PC-9 (cell line): ENCODE results near the gene TM4SF5. TPM values are rescaled to one million over a fixed set of nuclear protein-coding genes. Genes with fewer than 3 reads are reported as not detected.

Experiments
- BruUV-seq: library from RNA; stranded (reverse); fragments of 400-500 nt; replicated peaks from 2 replicates; lab custom pipeline; 2021; lab: Mats Ljungman, UMichigan
- CTCF ChIA-PET: fragments of 300-600 bp; sonication (Branson Sonifier 250); formaldehyde crosslinking; loops from one replicate; lab custom pipeline; 2022; ENCODE audit warnings: antibody characterized with exemption; lab: Charles Lee
- POLR2A ChIA-PET: fragments of 300-600 bp; sonication (Branson Sonifier 250); formaldehyde crosslinking; loops from one replicate; lab custom pipeline; 2022; ENCODE audit warnings: antibody characterized with exemption; ENCODE audit not compliant: unreplicated experiment; lab: Charles Lee
- DNase-seq, 2 experiments: peaks; one replicate each; pipeline versions ENCODE4 v3.0.0 to v3.0.0-alpha.2; 2015 to 2022; ENCODE audit warnings: mixed read lengths in 1 of 2
- H2AFZ ChIP-seq: fragments of 200-600 bp; sonication (generic); 2 replicates; pipeline ENCODE4 v1.8.1; 2017; ENCODE audit warnings: antibody characterized with exemption
- H3F3A ChIP-seq: fragments of 200-600 bp; sonication (generic); 2 replicates; pipeline ENCODE4 v1.8.1; 2017; ENCODE audit warnings: antibody characterized with exemption, mild to moderate bottlenecking, low read depth; ENCODE audit not compliant: insufficient read depth
- H3K27ac ChIP-seq: fragments of 200-600 bp; sonication (generic); 2 replicates; pipeline ENCODE4 v1.6.1; 2016; ENCODE audit warnings: mixed run types
- H3K27me3 ChIP-seq: fragments of 200-600 bp; sonication (generic); 2 replicates; pipeline ENCODE4 v1.6.1; 2016; ENCODE audit warnings: low read depth, mixed run types; ENCODE audit not compliant: insufficient read depth
- H3K36me3 ChIP-seq: fragments of 200-600 bp; sonication (generic); 2 replicates; pipeline ENCODE4 v1.6.1; 2016; ENCODE audit warnings: low read depth, mixed run types
- H3K4me1 ChIP-seq: fragments of 200-600 bp; sonication (generic); replicated peaks from 2 replicates; pipeline ENCODE4 v1.6.1; 2016; ENCODE audit warnings: mixed run types; ENCODE audit not compliant: insufficient read depth
- H3K4me2 ChIP-seq: fragments of 200-600 bp; sonication (generic); 2 replicates; pipeline ENCODE4 v1.6.1; 2017; ENCODE audit warnings: mixed run types
- H3K4me3 ChIP-seq: fragments of 200-600 bp; sonication (generic); 2 replicates; pipeline ENCODE4 v1.6.1; 2016; ENCODE audit warnings: mixed run types
- H3K79me2 ChIP-seq: fragments of 200-600 bp; sonication (generic); 2 replicates; pipeline ENCODE4 v1.6.1; 2017; ENCODE audit warnings: low read depth, mixed run types
- H3K9me2 ChIP-seq: fragments of 200-600 bp; sonication (generic); 2 replicates; pipeline ENCODE4 v1.8.1; 2017; ENCODE audit warnings: mild to moderate bottlenecking; ENCODE audit not compliant: insufficient read depth
- H3K9me3 ChIP-seq: fragments of 200-600 bp; sonication (generic); 2 replicates; pipeline ENCODE4 v1.8.1; 2016; ENCODE audit warnings: low read depth; ENCODE audit not compliant: insufficient read depth
- H4K20me1 ChIP-seq: fragments of 200-600 bp; sonication (generic); 2 replicates; pipeline ENCODE4 v1.8.1; 2017; ENCODE audit not compliant: insufficient read depth
- EZH2 ChIP-seq: fragments of 200-600 bp; sonication (generic); IDR thresholded peaks from 2 replicates; pipeline ENCODE4 v1.8.0; 2017; ENCODE audit warnings: antibody characterized with exemption, low read depth
- intact Hi-C: fragments of 100-400 bp; cut with micrococcal nuclease; formaldehyde crosslinking; loops from one replicate; pipeline ENCODE4 v1.10.0; 2022; ENCODE audit not compliant: unreplicated experiment
- total RNA-seq: library from RNA; stranded (reverse); gene quantifications from 2 replicates; pipeline ENCODE4 v1.2.3, GENCODE V29; 2021
- TF ChIP-seq, protein P1 (sequence below): fragments of 200-600 bp; sonication (generic); conservative IDR thresholded peaks from 2 replicates; pipeline ENCODE4 v1.6.1; 2017; ENCODE audit warnings: mixed run types, antibody characterized with exemption, mild to moderate bottlenecking, moderate library complexity

The TM4SF5 gene
- total RNA-seq, 1 experiment from 2014 or later: not detected

DNA sequence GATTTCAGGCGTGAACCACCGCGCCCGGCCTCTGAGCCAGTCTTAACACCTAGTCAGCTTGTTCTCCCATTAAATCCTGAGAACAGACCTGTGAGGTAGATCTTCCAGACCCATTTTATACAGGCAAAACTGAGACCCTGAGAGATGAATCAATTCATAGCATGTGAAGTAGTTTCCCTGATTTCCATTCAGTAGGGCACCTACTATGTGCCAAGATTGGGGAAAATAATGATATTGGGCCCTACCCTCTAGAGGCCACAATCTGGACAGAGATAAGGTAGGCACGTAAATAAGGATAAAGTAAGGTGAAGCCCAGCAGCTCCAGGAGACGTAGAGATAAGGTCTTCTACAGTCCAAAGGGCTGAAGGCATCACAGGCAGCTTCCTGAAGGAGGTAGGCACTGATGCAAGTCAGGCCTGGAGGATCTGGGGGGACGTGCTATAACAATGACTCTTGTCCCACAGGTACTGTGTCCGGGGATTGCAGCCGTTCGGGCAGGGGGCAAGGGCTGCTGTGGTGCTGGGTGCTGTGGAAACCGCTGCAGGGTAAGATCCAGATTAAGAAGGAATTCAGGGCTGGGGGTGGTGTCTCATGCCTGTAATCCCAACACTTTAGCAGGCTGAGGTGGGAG is 8.8 kb downstream of the TM4SF5 start:
- Histone ChIP-seq H3K4me3 (no peak overlapping the region), H3K4me1 (peaks cover 9% of the 10 kb centered on the region; the same call in 1 of the 2 replicates), H3K27ac (no peak overlapping the region), H3K79me2 (no peaks in the 10 kb centered on the region), H3K9me3 (no peaks in the 10 kb centered on the region), H3K9me2 (no peaks in the 10 kb centered on the region), H3K27me3 (no peaks in the 10 kb centered on the region), H3K4me2 (no peak overlapping the region), H3F3A (0 out of 2 replicates have a peak, but pooled peaks cover 5% of the 10 kb centered on the region), H2AFZ (no peak overlapping the region), H4K20me1 (no peaks in the 10 kb centered on the region), H3K36me3 (no peaks in the 10 kb centered on the region)
- intact Hi-C loops: no loop called here
- ChIA-PET POLR2A (no interaction called here), CTCF (interaction anchor here (0.8 kb wide), 1 partner anchor 214 kb away, joined by 3 read pairs; no protein-coding TSS in a partner anchor)
- BruUV-seq: no TSS peak
- TF ChIP-seq EZH2: no peak
- TF ChIP-seq, protein P1, sequence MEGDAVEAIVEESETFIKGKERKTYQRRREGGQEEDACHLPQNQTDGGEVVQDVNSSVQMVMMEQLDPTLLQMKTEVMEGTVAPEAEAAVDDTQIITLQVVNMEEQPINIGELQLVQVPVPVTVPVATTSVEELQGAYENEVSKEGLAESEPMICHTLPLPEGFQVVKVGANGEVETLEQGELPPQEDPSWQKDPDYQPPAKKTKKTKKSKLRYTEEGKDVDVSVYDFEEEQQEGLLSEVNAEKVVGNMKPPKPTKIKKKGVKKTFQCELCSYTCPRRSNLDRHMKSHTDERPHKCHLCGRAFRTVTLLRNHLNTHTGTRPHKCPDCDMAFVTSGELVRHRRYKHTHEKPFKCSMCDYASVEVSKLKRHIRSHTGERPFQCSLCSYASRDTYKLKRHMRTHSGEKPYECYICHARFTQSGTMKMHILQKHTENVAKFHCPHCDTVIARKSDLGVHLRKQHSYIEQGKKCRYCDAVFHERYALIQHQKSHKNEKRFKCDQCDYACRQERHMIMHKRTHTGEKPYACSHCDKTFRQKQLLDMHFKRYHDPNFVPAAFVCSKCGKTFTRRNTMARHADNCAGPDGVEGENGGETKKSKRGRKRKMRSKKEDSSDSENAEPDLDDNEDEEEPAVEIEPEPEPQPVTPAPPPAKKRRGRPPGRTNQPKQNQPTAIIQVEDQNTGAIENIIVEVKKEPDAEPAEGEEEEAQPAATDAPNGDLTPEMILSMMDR: no peak
- DNase-seq: no peak

DNA sequence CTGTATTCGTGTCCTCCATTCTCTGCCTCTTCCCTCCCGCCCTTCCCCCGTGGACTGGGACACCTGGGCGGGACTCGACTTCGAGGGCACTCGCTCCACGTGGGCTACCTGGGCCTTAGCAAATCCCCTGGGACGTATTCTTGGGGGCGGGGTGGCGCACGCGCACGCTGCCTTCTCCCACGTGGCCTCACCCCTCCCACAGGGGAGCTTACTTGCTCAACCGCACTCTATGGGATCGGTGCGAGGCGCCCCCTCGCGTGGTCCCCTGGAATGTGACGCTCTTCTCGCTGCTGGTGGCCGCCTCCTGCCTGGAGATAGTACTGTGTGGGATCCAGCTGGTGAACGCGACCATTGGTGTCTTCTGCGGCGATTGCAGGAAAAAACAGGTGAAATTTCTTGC is 11.0 kb downstream of the TM4SF5 start:
- Histone ChIP-seq H3K27me3 (no peaks in the 10 kb centered on the region), H3K79me2 (no peaks in the 10 kb centered on the region)
- intact Hi-C loops: no loop called here

DNA sequence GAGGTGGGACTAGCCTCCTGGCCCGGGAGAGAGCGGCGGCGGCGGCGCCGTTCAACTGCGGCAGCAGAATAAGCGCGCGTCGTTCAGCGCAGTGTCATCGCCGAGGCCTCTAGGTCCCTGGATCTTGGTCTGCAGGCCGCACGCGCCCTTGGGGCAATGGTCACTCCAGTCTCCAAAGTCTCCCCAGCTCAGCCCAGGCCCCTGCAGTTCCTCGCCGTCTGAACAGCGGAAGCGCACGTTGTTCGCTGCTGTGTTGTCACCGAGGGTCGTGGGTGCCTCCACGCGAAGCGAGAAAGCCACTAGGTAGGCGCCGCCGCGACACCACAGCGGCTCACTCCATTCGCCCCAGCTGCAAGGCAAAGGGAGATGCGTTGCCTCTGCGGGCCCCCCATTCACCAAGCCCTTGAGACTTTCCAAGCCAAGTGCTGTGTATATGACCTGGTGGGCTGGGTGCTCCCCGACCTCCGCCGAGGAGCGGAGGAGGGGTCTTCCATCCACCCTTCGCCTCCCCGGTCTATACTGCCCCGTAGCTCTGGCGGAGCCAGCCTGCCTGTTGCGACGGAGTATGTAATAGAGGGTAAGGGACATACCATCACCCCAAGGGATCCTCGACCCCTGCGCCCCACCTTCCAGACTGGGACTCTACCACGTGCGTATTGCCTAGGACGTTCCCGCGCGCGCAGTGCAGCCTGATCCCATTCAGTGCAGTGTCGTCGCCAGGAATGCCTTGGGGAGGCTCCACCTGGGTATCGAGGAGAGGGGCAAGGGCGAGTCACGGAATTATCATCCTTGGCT is 13.8 kb downstream of the TM4SF5 start:
- intact Hi-C loops: no loop called here
- Histone ChIP-seq H4K20me1 (no peaks in the 10 kb centered on the region), H3K4me2 (no peak overlapping the region), H3K36me3 (no peaks in the 10 kb centered on the region), H3K27ac (no peak overlapping the region), H3F3A (peaks cover 18% of the 10 kb centered on the region; the same call in 1 of the 2 replicates), H3K9me2 (no peaks in the 10 kb centered on the region), H2AFZ (no peak overlapping the region), H3K4me1 (peaks cover 16% of the 10 kb centered on the region), H3K27me3 (no peaks in the 10 kb centered on the region), H3K79me2 (peaks cover 15% of the 10 kb centered on the region; the same call in 1 of the 2 replicates), H3K9me3 (no peaks in the 10 kb centered on the region), H3K4me3 (no peak overlapping the region)
- TF ChIP-seq, protein P1: no peak
- no peak for TF ChIP-seq EZH2
- no TSS peak for BruUV-seq
- ChIA-PET CTCF (interaction anchor here (0.5 kb wide), 1 partner anchor 127 kb away, joined by 3 read pairs; no protein-coding TSS in a partner anchor), POLR2A (no interaction called here)
- no peak for DNase-seq

More for the DNA sequence above, 11.0 kb downstream of the TM4SF5 start:
- H3K9me2 ChIP-seq: no peaks in the 10 kb centered on the region
- no peak overlapping the region for H3K27ac ChIP-seq
- no peak overlapping the region for H3K4me3 ChIP-seq
- peaks cover 13% of the 10 kb centered on the region for H3K4me1 ChIP-seq
- BruUV-seq: no TSS peak
- no peak for TF ChIP-seq EZH2
- TF ChIP-seq, protein P1: no peak
- peaks cover 8% of the 10 kb centered on the region; the same call in 1 of the 2 replicates for H3F3A ChIP-seq
- no peak for DNase-seq
- H2AFZ ChIP-seq: no peak overlapping the region
- H3K36me3 ChIP-seq: no peaks in the 10 kb centered on the region
- no peaks in the 10 kb centered on the region for H4K20me1 ChIP-seq
- no peak overlapping the region for H3K4me2 ChIP-seq
- no peaks in the 10 kb centered on the region for H3K9me3 ChIP-seq
- POLR2A ChIA-PET: no interaction called here
- CTCF ChIA-PET: interaction anchor here (0.6 kb wide), 1 partner anchor 156 kb away, joined by 3 read pairs; no protein-coding TSS in a partner anchor
